Trophoblast cell (in vitro differentiated cells and primary cell): ENCODE results near the gene TNK1.

Experiments used
- DNase-seq, 2 donors: peaks; one replicate each; pipeline ENCODE4 v3.0.0-alpha.2; 2016
- H2AFZ ChIP-seq: 2 replicates; pipeline ENCODE4 v1.6.1; 2013; ENCODE audit warnings: low read length, moderate library complexity, mild to moderate bottlenecking; ENCODE audit not compliant: insufficient read depth, poor library complexity
- H2AK5ac ChIP-seq: 2 replicates; pipeline ENCODE4 v1.6.1; 2013; ENCODE audit warnings: mild to moderate bottlenecking, low read length
- H2BK120ac ChIP-seq: 2 replicates; pipeline ENCODE4 v1.6.1; 2013; ENCODE audit warnings: low read length, mild to moderate bottlenecking, moderate library complexity; ENCODE audit not compliant: insufficient read depth, poor library complexity
- H2BK12ac ChIP-seq: 2 replicates; pipeline ENCODE4 v1.6.1; 2013; ENCODE audit warnings: mild to moderate bottlenecking, low read length, moderate library complexity
- H2BK5ac ChIP-seq: 2 replicates; pipeline ENCODE4 v1.6.1; 2013; ENCODE audit warnings: low read length, low read depth, moderate library complexity, mild to moderate bottlenecking; ENCODE audit not compliant: poor library complexity
- H3K14ac ChIP-seq: 2 replicates; pipeline ENCODE4 v1.6.1; 2013; ENCODE audit warnings: mild to moderate bottlenecking, low read length
- H3K18ac ChIP-seq: 2 replicates; pipeline ENCODE4 v1.6.1; 2013; ENCODE audit warnings: mild to moderate bottlenecking, low read length
- H3K23ac ChIP-seq: 2 replicates; pipeline ENCODE4 v1.6.1; 2013; ENCODE audit warnings: low read length
- H3K27ac ChIP-seq: 2 replicates; pipeline ENCODE4 v1.5.1; 2013; ENCODE audit warnings: low read depth, mild to moderate bottlenecking, inconsistent platforms, low read length, moderate library complexity
- H3K27me3 ChIP-seq: 2 replicates; pipeline ENCODE4 v1.6.1; 2013; ENCODE audit warnings: inconsistent platforms, mild to moderate bottlenecking, low read length, moderate library complexity; ENCODE audit not compliant: insufficient read depth
- H3K36me3 ChIP-seq, 2 experiments: 1 replicate in 1 of 2; 2 replicates in 1 of 2; pipeline ENCODE4 v1.6.1; 2013; ENCODE audit warnings: low read length in 2 of 2, mild to moderate bottlenecking in 2 of 2, moderate library complexity in 1 of 2; ENCODE audit not compliant: insufficient read depth in 2 of 2, control insufficient read depth in 1 of 2
- H3K4ac ChIP-seq: 2 replicates; pipeline ENCODE4 v1.6.1; 2013; ENCODE audit warnings: low read depth, mild to moderate bottlenecking, low read length, moderate library complexity
- H3K4me1 ChIP-seq, 2 experiments: 1 replicate in 1 of 2; 2 replicates in 1 of 2; pipeline ENCODE4 v1.6.1; 2013; ENCODE audit warnings: low read length in 2 of 2, mild to moderate bottlenecking in 2 of 2, moderate library complexity in 1 of 2; ENCODE audit not compliant: insufficient read depth in 2 of 2, control insufficient read depth in 1 of 2
- H3K4me2 ChIP-seq: 2 replicates; pipeline ENCODE4 v1.6.1; 2013; ENCODE audit warnings: inconsistent platforms, mild to moderate bottlenecking, low read length, moderate library complexity
- H3K4me3 ChIP-seq: 2 replicates; pipeline ENCODE4 v1.5.1; 2013; ENCODE audit warnings: mild to moderate bottlenecking, low read depth, low read length, inconsistent platforms
- H3K79me1 ChIP-seq: one replicate; pipeline ENCODE4 v1.6.1; 2013; ENCODE audit warnings: low read length
- H3K79me2 ChIP-seq: 2 replicates; pipeline ENCODE4 v1.6.1; 2013; ENCODE audit warnings: low read length, mild to moderate bottlenecking; ENCODE audit not compliant: control insufficient read depth, insufficient read depth, poor library complexity
- H3K9ac ChIP-seq: 2 replicates; pipeline ENCODE4 v1.6.1; 2013; ENCODE audit warnings: mild to moderate bottlenecking, low read length
- H3K9me3 ChIP-seq: 2 replicates; pipeline ENCODE4 v1.6.1; 2013; ENCODE audit warnings: low read depth, mild to moderate bottlenecking, control low read depth, inconsistent platforms, low read length; ENCODE audit not compliant: insufficient read depth
- H4K12ac ChIP-seq: 2 replicates; pipeline ENCODE4 v1.6.1; 2013; ENCODE audit warnings: low read depth, mild to moderate bottlenecking, low read length, moderate library complexity
- H4K8ac ChIP-seq: 2 replicates; pipeline ENCODE4 v1.6.1; 2013; ENCODE audit warnings: low read depth, mild to moderate bottlenecking, low read length, moderate library complexity
- H4K91ac ChIP-seq: one replicate; pipeline ENCODE4 v1.6.1; 2013; ENCODE audit warnings: low read depth, mild to moderate bottlenecking, low read length, moderate library complexity
- WGBS: extraction: QIAGEN DNeasy Blood & Tissue Kit; methylation state at CpG from one replicate; pipeline ENCODE4 v1.1.7; 2013; ENCODE audit warnings: missing lambda C conversion rate; ENCODE audit not compliant: insufficient read length, insufficient coverage; ENCODE audit errors: extremely low coverage; 5-methylcytosine and 5-hydroxymethylcytosine counted together

TNK1 gene

DNA sequence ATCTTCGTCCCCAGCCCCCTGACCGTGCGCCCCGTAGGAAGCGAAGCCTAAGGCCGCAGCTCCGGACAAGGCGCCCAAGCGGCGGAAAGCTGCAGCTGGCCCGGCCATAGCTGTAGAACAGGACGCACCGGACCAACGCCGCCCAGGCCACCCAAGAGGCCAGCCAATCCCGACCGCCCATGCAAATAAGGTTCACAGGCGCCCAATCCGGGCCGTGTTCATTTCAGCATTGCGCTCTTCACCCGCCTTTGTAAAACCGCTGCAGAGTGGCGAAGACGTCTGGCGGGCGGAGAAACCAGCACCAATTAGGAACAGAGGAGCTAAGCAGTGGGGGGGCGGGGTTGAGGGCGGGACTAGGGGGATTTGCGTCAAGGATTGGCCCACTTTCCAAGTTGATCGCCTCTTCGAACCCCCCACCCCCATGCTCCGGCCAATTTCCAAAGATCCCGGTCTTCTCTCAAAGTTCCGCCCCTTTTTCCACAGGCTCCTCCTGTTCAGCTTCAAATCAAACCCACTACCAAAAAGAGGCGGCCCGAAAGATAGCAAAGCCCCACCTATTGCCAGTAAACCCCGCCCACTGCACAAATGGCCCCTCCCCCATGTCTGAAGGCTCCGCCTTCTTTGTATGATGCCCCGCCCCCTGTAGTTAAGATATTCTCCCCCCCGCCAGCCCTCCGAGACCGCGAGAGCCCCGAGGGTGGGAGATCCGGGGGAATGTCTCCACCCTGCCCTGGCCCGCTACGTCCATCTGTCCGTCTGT lies 23.3 kb downstream of the TNK1 start, which contains the start of gene TMEM256:
Gene TMEM256, minus strand, starts transcription at position 121 of the 760 bp plus-strand sequence. Its CDS starts 13 bp downstream, at position 108.
- peak within 1 kb of the TSS; percentile 96 for H2BK5ac ChIP-seq
- H4K8ac ChIP-seq, result peak within 1 kb of the TSS; percentile 94
- peak within 1 kb of the TSS; percentile 34 for H3K23ac ChIP-seq
- H3K14ac ChIP-seq, result peak within 1 kb of the TSS; percentile 91
- H2BK12ac ChIP-seq, result peak within 1 kb of the TSS; percentile 94
- WGBS, result no CpG with 5 or more reads among the region's 49 CpGs
- H3K4me2 ChIP-seq, result peak within 1 kb of the TSS; percentile 85
- peaks cover 3% of the 10 kb centered on the region for H3K79me2 ChIP-seq
- peak within 1 kb of the TSS; percentile 96 for H3K18ac ChIP-seq
- H2AFZ ChIP-seq, result peak within 1 kb of the TSS; percentile 89
- H4K12ac ChIP-seq, result peak within 1 kb of the TSS; percentile 87
- peak within 1 kb of the TSS; percentile 95 for H3K27ac ChIP-seq
- peaks cover 8 to 14% of the 10 kb centered on the region in 2 experiments for H3K4me1 ChIP-seq
- peaks cover 15% of the 10 kb centered on the region for H3K79me1 ChIP-seq
- H3K4me3 ChIP-seq, result peak within 1 kb of the TSS; percentile 83
- peaks cover 6 to 8% of the 10 kb centered on the region in 2 experiments for H3K36me3 ChIP-seq
- H3K4ac ChIP-seq, result peak within 1 kb of the TSS; percentile 78
- H2AK5ac ChIP-seq, result peak within 1 kb of the TSS; percentile 3
- peak; percentile 100 for DNase-seq
- peak within 1 kb of the TSS; percentile 83 for H4K91ac ChIP-seq
- H3K27me3 ChIP-seq, result no peaks in the 10 kb centered on the region
- H3K9me3 ChIP-seq, result no peaks in the 10 kb centered on the region
- H3K9ac ChIP-seq, result peak within 1 kb of the TSS; percentile 93
- peak within 1 kb of the TSS; percentile 79 for H2BK120ac ChIP-seq

DNA sequence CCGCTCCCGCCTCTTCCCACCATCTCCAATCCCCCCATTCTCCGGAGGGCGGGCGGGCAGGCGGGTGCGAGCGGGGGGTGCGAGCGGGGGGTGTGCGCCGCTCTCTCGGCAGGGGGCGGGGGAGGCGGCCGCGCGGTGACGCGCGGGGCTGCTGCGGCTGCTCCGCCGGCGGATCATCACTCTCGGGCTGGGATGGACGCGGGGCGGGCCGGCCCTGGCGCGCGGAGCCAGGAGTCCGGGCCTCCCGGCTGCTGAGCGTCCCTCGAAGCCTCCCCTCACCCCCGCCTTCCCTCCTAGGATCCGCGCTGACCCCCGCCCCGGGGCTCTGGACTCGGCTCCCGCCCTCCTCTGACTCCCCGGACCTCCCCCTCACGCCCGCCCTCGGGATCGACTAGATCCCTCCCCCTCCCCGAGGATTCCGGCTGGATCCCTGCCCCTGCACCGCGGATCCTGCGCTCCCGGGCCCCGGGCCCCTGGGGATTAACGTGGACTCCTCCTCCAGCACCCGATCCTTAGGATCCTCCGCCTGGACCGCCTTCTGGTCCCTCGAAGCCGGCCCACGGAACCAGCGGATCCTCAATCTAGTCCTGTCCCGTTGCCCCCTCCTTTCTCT lies 24.0 kb downstream of the TNK1 start:
- Histone ChIP-seq H3K27ac (peak overlapping the region; percentile 35), H3K4me3 (peak overlapping the region; percentile 79), H4K91ac (peak overlapping the region; percentile 70), H2BK12ac (no peak overlapping the region), H2BK5ac (no peak overlapping the region), H3K79me2 (peaks cover 3% of the 10 kb centered on the region), H3K4me1 (peaks cover 6 to 14% of the 10 kb centered on the region in 2 experiments), H3K18ac (peak overlapping the region; percentile 96), H3K23ac (no peak overlapping the region), H3K14ac (peak overlapping the region; percentile 53), H3K36me3 (peaks cover 12 to 15% of the 10 kb centered on the region in 2 experiments), H4K8ac (peak overlapping the region; percentile 86), H3K9me3 (no peaks in the 10 kb centered on the region), H3K9ac (peak overlapping the region; percentile 12), H3K79me1 (peaks cover 15% of the 10 kb centered on the region), H4K12ac (peak overlapping the region; percentile 85), H2AFZ (peak overlapping the region; percentile 89), H2AK5ac (peak overlapping the region; percentile 53), H3K27me3 (no peaks in the 10 kb centered on the region), H2BK120ac (peak overlapping the region; percentile 62), H3K4me2 (peak overlapping the region; percentile 71), H3K4ac (peak overlapping the region; percentile 15)
- DNase-seq, result peak in 1 of 2 donors; percentile 42
- no CpG with 5 or more reads among the region's 65 CpGs for WGBS

DNA sequence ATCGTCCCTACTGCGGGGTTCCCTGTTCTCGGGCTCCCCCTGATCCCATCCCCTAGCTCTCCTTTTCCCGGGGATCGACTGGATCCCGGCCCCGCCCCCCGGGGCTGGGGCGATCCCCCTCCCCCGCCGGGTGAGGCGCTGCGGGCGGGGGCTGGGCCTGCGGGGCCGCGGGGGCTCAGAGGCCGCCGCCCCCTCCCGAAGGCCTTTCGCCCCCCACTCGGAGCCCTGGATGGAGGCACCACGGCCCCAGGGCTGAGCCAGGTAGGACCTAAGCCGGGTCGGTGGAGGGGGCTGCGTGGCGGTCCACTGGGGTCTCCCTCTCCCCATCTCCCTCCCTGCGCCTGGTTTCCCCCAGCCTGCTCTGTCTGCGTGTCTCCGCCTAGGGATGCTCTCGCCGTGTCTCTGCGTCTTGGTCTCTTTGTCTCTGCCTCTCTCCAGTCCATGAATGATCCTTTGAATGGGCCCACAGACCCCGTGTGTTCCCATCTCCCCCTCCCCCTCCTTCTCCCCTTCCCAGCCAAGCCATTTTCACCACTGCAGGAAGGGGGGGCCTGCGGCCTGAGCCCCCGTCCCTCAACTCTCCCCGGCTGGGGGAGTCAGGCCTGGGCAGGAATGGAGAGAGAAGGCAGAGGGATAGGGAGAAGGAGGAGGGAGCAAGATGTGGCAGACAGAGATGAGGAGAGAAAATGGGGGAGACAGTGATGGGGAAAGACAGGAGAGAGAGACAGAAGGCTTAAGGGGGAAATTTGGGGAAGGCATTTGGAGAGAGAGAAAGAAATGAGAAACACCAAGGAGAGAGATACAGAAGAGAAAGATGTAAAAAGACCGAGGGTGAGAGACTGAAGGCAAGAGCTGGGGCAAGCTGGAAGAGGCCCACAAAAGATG lies 24.7 kb downstream of the TNK1 start:
- Histone ChIP-seq H2AK5ac (peak overlapping the region; percentile 75), H3K4ac (peak overlapping the region; percentile 15), H3K4me2 (peak overlapping the region; percentile 71), H3K4me1 (peaks cover 4 to 14% of the 10 kb centered on the region in 2 experiments), H2BK12ac (no peak overlapping the region), H3K27ac (no peak overlapping the region), H4K8ac (peak overlapping the region; percentile 86), H4K12ac (peak overlapping the region; percentile 85), H3K18ac (peak overlapping the region; percentile 96), H4K91ac (peak overlapping the region; percentile 70), H2AFZ (peak overlapping the region; percentile 89), H3K27me3 (no peaks in the 10 kb centered on the region), H3K79me1 (peaks cover 15% of the 10 kb centered on the region), H3K79me2 (peaks cover 3% of the 10 kb centered on the region), H3K4me3 (peak overlapping the region; percentile 79), H3K36me3 (peaks cover 17 to 18% of the 10 kb centered on the region in 2 experiments), H2BK5ac (no peak overlapping the region), H2BK120ac (peak overlapping the region; percentile 62), H3K9ac (peak overlapping the region; percentile 12), H3K14ac (peak overlapping the region; percentile 53), H3K23ac (no peak overlapping the region), H3K9me3 (no peaks in the 10 kb centered on the region)
- WGBS, result no CpG with 5 or more reads among the region's 38 CpGs
- no peak for DNase-seq
